Measurements from ENCODE around the gene TCERG1L. TPM values are rescaled to one million over a fixed set of nuclear protein-coding genes. Genes with fewer than 3 reads are reported as not detected.
A peak's percentile ranks its signal among the peaks of the same experiment; 100 is the strongest.

Gene TCERG1L
- total and polyA plus RNA-seq, 3 experiments from 2014 or later = 0.07 to 0.93 (median 0.68) TPM

- no peaks in the 10 kb centered on the region for H3K27me3 Mint-ChIP-seq
- ChIA-PET POLR2A (no interaction called here), CTCF (no interaction called here)
- no peak overlapping the region for H3K27ac Mint-ChIP-seq
- H3K4me3 Mint-ChIP-seq = no peak overlapping the region
- H3K9me3 Mint-ChIP-seq = peaks cover 2 to 10% (median 6%) of the 10 kb centered on the region in 5 donors
- no peaks in the 10 kb centered on the region for H3K4me1 ChIP-seq (ENCODE audit: insufficient read depth, low read length)
- no peaks in the 10 kb centered on the region for H3K36me3 Mint-ChIP-seq
- H3K9me3 ChIP-seq (ENCODE audit: low read length) = no peaks in the 10 kb centered on the region
- H3K4me1 Mint-ChIP-seq = no peaks in the 10 kb centered on the region
- no peak overlapping the region for H3K27ac ChIP-seq (ENCODE audit: low read depth, low read length)
- no peak overlapping the region for H3K4me3 ChIP-seq (ENCODE audit: low read length)
- no peak for DNase-seq
- no peaks in the 10 kb centered on the region for H3K36me3 ChIP-seq (ENCODE audit: insufficient read depth, low read length)
- H3K27me3 ChIP-seq (ENCODE audit: insufficient read depth, low read length, poor library complexity, severe bottlenecking) = no peaks in the 10 kb centered on the region
Observed at GRCh38 chr10:131146790-131147189, 164.7 kb downstream of the TCERG1L start.

DNA sequence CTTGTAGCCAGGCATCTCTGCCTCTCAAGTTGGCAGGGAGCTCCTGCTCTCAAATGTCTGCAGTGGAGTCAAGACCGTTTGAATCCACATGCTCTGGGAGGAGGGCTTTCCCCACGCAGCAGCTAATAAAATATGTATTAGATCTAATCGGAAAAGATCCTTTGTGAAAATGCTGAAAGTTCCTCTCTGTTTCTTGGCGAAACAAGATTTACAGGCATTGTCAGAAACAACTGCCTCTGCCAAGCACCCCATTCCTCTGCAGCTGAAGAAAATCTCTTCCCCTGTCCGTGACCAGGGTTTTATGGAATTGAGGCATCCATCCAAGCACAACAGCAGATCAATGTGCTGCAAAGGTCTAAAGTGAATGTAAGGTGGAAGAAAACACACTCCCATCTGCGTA is 165.8 kb downstream of the TCERG1L start:
- no peaks in the 10 kb centered on the region for H3K36me3 ChIP-seq (ENCODE audit: insufficient read depth, low read length)
- no peak overlapping the region for H3K4me3 ChIP-seq (ENCODE audit: low read length)
- H3K9me3 ChIP-seq (ENCODE audit: low read length) = no peaks in the 10 kb centered on the region
- ChIA-PET CTCF (no interaction called here), POLR2A (no interaction called here)
- no peaks in the 10 kb centered on the region for H3K4me1 ChIP-seq (ENCODE audit: insufficient read depth, low read length)
- no peaks in the 10 kb centered on the region for H3K36me3 Mint-ChIP-seq
- H3K27ac Mint-ChIP-seq = no peak overlapping the region
- H3K27me3 ChIP-seq (ENCODE audit: insufficient read depth, low read length, poor library complexity, severe bottlenecking) = no peaks in the 10 kb centered on the region
- H3K27me3 Mint-ChIP-seq = no peaks in the 10 kb centered on the region
- H3K4me3 Mint-ChIP-seq = no peak overlapping the region
- no peak overlapping the region for H3K27ac ChIP-seq (ENCODE audit: low read depth, low read length)
- DNase-seq = no peak
- H3K9me3 Mint-ChIP-seq = peaks cover 0 to 10% (median 5%) of the 10 kb centered on the region in 5 donors
- no peaks in the 10 kb centered on the region for H3K4me1 Mint-ChIP-seq

DNA sequence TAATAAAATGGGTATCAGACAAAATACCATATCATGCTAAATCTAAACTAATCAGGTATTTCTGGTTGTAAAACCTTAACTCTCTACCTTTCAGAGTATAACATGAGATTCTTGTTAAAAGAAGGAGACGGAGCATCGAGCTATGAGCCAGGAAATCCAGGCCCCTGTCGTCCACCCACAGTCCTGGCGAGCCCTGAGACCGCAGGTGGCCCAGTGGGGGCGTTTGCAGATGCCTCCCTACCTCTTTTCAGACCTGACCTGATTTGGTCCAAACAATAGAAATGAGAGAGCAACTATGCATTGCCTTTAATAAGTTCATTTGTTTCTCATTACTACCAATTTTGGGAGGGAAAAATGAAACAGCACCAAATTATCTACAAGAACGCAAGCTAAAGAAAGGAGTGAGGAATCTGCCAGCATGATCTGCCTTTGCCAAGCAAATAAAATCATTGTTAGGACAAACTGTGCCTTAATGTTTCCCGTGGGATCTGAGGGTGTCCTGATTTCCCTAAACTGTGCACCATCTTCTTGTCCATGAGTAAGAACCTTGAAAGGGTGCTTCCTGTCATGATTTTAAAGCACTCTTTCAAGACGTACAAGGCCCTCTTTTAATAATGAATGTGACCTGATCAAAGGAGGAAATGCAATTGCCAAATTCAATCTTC is 166.7 kb downstream of the TCERG1L start:
- no peak overlapping the region for H3K4me3 Mint-ChIP-seq
- H3K4me1 Mint-ChIP-seq = no peaks in the 10 kb centered on the region
- H3K27ac ChIP-seq (ENCODE audit: low read depth, low read length) = no peak overlapping the region
- peaks cover 0 to 10% (median 3%) of the 10 kb centered on the region in 5 donors for H3K9me3 Mint-ChIP-seq
- no peaks in the 10 kb centered on the region for H3K9me3 ChIP-seq (ENCODE audit: low read length)
- H3K4me1 ChIP-seq (ENCODE audit: insufficient read depth, low read length) = no peaks in the 10 kb centered on the region
- ChIA-PET CTCF (no interaction called here), POLR2A (no interaction called here)
- H3K27me3 ChIP-seq (ENCODE audit: insufficient read depth, low read length, poor library complexity, severe bottlenecking) = no peaks in the 10 kb centered on the region
- no peaks in the 10 kb centered on the region for H3K36me3 ChIP-seq (ENCODE audit: insufficient read depth, low read length)
- H3K27me3 Mint-ChIP-seq = no peaks in the 10 kb centered on the region
- H3K27ac Mint-ChIP-seq = no peak overlapping the region
- no peaks in the 10 kb centered on the region for H3K36me3 Mint-ChIP-seq
- H3K4me3 ChIP-seq (ENCODE audit: low read length) = no peak overlapping the region
- no peak for DNase-seq

DNA sequence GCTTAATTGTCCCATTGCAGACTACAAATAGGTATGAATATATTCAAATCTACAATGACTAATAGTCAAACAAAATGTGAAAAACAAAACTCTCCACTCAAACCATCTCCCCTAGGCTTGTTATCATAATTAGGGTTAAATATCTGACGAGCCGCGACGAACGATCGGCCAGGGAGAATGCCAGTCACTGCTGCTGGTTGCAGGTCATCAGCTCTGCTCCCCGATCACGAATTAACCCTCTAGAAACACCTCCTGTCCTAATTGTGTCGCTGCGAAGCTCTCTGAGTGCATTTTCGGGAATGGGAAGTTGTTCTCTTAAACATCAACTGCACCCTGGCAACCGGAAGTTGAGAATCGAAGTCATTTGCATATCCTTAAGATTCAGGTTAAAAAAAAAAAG is 167.3 kb downstream of the TCERG1L start:
- CTCF ChIA-PET = no interaction called here
- POLR2A ChIA-PET = no interaction called here

DNA sequence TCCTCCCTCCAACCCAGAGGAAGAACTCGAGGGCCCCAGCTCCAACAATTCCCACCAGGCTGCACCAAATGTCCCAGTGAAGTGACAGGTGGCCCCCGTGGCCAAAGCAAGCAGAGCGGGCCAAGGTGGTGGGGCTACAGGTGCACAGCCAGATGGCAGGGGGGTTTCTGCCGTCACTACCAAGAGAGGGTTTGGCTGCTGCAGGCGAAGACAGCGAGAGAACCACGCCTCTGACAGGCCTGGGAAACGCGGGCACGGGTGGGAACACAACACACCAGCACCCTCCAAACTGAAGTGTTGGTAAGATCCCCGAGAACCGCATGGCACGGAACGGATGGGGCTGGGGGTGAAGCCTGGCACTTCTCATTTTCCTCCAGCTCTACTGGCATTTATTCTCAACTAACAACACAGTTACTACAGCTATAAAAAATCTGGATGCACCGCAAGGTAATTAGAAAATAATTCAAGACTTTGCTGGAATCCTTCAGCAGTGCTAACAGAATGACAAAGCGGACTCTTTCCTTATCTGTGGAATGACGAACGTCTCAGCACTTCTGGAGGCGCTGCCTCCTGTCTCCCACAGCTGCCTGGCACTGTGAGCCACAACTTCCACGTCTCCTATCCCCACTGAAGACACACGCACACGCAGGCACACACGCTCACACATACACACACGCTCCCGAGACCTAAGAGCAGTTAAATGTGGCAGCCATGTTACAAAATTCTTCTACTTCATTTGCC is 167.9 kb downstream of the TCERG1L start:
- Mint-ChIP-seq H3K9me3 (peaks cover 0 to 11% (median 3%) of the 10 kb centered on the region in 5 donors), H3K27ac (no peak overlapping the region), H3K27me3 (no peaks in the 10 kb centered on the region), H3K4me1 (no peaks in the 10 kb centered on the region), H3K4me3 (no peak overlapping the region), H3K36me3 (no peaks in the 10 kb centered on the region)
- ChIA-PET CTCF (no interaction called here), POLR2A (no interaction called here)
- H3K4me3 ChIP-seq (ENCODE audit: low read length) = no peak overlapping the region
- no peaks in the 10 kb centered on the region for H3K4me1 ChIP-seq (ENCODE audit: insufficient read depth, low read length)
- H3K27ac ChIP-seq (ENCODE audit: low read depth, low read length) = no peak overlapping the region
- DNase-seq = no peak
- no peaks in the 10 kb centered on the region for H3K27me3 ChIP-seq (ENCODE audit: insufficient read depth, low read length, poor library complexity, severe bottlenecking)
- no peaks in the 10 kb centered on the region for H3K9me3 ChIP-seq (ENCODE audit: low read length)
- no peaks in the 10 kb centered on the region for H3K36me3 ChIP-seq (ENCODE audit: insufficient read depth, low read length)

More for the DNA sequence above, 167.3 kb downstream of the TCERG1L start:
- no peaks in the 10 kb centered on the region for H3K36me3 Mint-ChIP-seq
- no peak overlapping the region for H3K27ac Mint-ChIP-seq
- Histone ChIP-seq H3K27ac (ENCODE audit: low read depth, low read length) (no peak overlapping the region), H3K4me3 (ENCODE audit: low read length) (no peak overlapping the region), H3K4me1 (ENCODE audit: insufficient read depth, low read length) (no peaks in the 10 kb centered on the region), H3K36me3 (ENCODE audit: insufficient read depth, low read length) (no peaks in the 10 kb centered on the region), H3K27me3 (ENCODE audit: insufficient read depth, low read length, poor library complexity, severe bottlenecking) (no peaks in the 10 kb centered on the region), H3K9me3 (ENCODE audit: low read length) (no peaks in the 10 kb centered on the region)
- no peak for DNase-seq
- H3K4me1 Mint-ChIP-seq = no peaks in the 10 kb centered on the region
- H3K27me3 Mint-ChIP-seq = no peaks in the 10 kb centered on the region
- peaks cover 0 to 11% (median 3%) of the 10 kb centered on the region in 5 donors for H3K9me3 Mint-ChIP-seq
- H3K4me3 Mint-ChIP-seq = no peak overlapping the region

GRCh38 chr10:131142517-131143380 is 168.8 kb downstream of the TCERG1L start:
- no peak overlapping the region for H3K4me3 ChIP-seq (ENCODE audit: low read length)
- DNase-seq = no peak
- no peaks in the 10 kb centered on the region for H3K4me1 ChIP-seq (ENCODE audit: insufficient read depth, low read length)
- H3K27ac Mint-ChIP-seq = peak overlapping the region in 1 of 8 donors; percentile 32
- no peaks in the 10 kb centered on the region for H3K36me3 Mint-ChIP-seq
- H3K9me3 Mint-ChIP-seq = peaks cover 0 to 10% (median 3%) of the 10 kb centered on the region in 5 donors
- no peaks in the 10 kb centered on the region for H3K27me3 ChIP-seq (ENCODE audit: insufficient read depth, low read length, poor library complexity, severe bottlenecking)
- CTCF ChIA-PET = no interaction called here
- H3K27ac ChIP-seq (ENCODE audit: low read depth, low read length) = no peak overlapping the region
- no peaks in the 10 kb centered on the region for H3K36me3 ChIP-seq (ENCODE audit: insufficient read depth, low read length)
- H3K4me3 Mint-ChIP-seq = no peak overlapping the region
- POLR2A ChIA-PET = no interaction called here
- no peaks in the 10 kb centered on the region for H3K27me3 Mint-ChIP-seq
- no peaks in the 10 kb centered on the region for H3K9me3 ChIP-seq (ENCODE audit: low read length)
- no peaks in the 10 kb centered on the region for H3K4me1 Mint-ChIP-seq

DNA sequence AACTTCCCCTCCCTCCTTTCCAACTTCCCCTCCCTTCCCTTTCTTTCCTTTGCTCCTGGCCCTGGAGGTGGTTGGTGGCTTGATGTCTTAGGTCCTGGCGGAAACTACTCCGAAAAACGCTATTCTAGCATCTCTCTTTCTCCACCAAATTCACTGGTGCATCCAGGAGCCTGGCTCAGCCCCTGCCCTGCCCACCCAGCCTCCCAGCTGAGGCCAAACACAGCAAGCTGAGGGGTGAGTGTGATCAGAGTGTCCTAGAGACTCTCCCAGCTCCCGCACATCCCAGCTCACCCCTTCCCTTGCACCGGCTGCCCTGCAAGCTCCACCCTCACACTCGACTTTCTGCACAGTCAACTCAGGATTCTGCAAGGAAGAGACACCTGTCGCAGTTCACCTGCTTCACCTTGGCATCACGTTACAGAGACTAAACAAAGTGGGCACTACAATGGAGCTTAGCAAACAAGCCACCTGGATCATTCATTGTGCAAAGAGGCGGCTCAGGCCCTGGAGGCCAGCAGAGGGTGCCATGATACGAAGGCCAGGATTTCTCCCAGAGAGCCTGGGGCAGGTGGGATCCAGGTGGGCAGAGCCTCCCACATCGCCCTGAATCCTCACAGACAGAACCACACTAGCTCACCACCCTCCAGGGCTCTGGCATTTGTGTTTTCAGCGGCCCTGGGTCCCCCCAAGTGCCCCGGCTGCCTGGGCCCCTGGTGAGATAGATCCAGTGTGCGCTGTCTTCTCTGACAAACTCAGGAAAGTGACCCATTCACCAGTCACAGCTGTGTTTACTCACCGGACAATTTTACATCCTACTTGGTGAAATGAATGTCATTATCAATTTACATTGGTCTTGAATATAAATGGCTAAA is 169.6 kb downstream of the TCERG1L start:
- H3K4me3 ChIP-seq (ENCODE audit: low read length) = no peak overlapping the region
- H3K9me3 ChIP-seq (ENCODE audit: low read length) = no peaks in the 10 kb centered on the region
- Mint-ChIP-seq H3K27ac (no peak overlapping the region), H3K9me3 (peaks cover 0 to 9% (median under 1%) of the 10 kb centered on the region in 5 donors), H3K4me1 (no peaks in the 10 kb centered on the region), H3K36me3 (no peaks in the 10 kb centered on the region), H3K4me3 (no peak overlapping the region), H3K27me3 (no peaks in the 10 kb centered on the region)
- H3K27me3 ChIP-seq (ENCODE audit: insufficient read depth, low read length, poor library complexity, severe bottlenecking) = no peaks in the 10 kb centered on the region
- no peaks in the 10 kb centered on the region for H3K36me3 ChIP-seq (ENCODE audit: insufficient read depth, low read length)
- CTCF ChIA-PET = no interaction called here
- H3K27ac ChIP-seq (ENCODE audit: low read depth, low read length) = no peak overlapping the region
- no peaks in the 10 kb centered on the region for H3K4me1 ChIP-seq (ENCODE audit: insufficient read depth, low read length)
- POLR2A ChIA-PET = no interaction called here
- DNase-seq = no peak
